T-helper 2 cell (primary cell): ENCODE results near the gene MFRP.

ENCODE experiments used
- DNase-seq, 5 experiments: peaks; one replicate each; pipeline versions ENCODE4 v3.0.0 to v3.0.0-alpha.2; 2012 to 2022

Gene MFRP

DNA sequence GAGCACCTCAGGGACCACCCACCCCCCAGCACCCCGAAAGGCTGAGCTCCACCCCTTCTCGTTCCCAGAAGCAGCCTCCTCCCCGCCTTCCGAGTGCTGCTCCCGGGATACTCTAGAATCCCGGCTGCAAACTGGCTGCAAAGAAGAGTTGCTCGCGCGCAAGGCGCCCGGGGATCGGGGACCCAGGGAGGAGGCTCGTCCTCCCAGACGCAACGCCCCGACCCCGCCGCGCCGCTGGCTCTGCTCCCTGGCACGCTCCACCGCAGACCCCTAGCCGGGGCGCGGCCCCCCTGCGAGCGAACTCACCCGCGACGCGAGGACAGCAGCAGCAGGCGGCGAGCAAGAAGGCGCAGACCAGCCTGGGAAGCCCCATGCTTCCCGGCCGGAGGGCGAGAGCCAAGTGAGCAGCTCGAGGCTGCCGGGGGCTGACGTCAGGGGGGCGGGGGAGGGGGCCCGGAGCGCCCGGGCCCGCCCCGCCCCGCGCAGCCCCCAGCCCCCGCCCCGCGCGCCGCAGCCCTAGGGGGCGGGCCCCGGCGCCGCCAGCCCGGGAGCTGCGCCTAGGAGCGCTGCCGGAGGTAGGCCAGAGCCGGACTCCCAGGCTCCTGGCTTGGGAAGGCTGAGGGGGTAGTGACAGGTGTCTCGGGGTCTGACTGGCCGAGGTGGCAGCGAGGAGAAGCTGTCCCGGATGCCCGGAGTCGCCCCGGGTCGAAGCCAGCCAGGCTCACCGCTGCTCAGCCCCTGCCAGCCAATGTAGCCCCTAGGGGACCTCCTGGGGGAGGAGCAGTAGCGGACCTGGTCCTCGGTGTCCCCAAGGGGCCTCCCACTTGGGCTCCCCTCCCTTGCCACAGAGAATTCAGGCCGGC, 29.5 kb downstream of the MFRP start, which contains the start of gene MCAM:
MCAM (minus strand) TSS at position 402 of the 863 bp plus-strand sequence; CDS start at position 373, 29 bp downstream.
- DNase-seq = no peak

DNA sequence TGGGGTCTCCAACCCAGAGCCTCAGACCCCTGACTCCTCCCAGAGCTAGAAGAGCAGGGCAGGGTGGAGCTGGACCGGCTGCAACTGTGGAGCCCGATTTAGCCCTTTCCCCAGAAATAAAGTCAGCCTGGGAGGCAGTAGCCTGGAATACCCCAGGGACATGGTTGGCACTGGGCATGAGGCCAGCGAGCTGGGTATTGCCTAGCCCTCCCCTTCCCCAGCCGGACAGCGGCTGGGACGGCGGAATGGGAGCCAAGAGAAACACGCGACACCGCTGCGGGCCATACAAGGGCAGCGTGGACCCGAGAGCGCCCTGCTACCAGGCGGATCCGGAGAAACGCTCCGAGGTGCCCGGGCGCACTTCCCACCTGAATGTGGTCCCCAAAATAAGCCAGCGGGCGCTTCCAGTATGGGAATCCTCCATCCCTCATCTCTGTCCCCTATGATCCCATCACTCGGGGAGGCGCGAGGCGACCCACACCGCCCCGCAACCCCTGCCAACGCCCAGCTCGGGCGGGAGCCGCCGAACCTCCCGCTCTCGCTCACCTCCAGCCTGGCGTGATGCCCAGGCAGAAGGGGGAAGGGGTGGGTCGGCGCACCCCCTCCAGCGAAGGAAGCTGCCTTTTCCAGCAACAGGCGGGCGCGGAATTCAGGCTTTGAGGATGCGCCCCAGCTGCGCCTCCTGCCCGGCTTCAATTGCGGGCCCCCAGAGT, 30.3 kb downstream of the MFRP start:
- no peak for DNase-seq

DNA sequence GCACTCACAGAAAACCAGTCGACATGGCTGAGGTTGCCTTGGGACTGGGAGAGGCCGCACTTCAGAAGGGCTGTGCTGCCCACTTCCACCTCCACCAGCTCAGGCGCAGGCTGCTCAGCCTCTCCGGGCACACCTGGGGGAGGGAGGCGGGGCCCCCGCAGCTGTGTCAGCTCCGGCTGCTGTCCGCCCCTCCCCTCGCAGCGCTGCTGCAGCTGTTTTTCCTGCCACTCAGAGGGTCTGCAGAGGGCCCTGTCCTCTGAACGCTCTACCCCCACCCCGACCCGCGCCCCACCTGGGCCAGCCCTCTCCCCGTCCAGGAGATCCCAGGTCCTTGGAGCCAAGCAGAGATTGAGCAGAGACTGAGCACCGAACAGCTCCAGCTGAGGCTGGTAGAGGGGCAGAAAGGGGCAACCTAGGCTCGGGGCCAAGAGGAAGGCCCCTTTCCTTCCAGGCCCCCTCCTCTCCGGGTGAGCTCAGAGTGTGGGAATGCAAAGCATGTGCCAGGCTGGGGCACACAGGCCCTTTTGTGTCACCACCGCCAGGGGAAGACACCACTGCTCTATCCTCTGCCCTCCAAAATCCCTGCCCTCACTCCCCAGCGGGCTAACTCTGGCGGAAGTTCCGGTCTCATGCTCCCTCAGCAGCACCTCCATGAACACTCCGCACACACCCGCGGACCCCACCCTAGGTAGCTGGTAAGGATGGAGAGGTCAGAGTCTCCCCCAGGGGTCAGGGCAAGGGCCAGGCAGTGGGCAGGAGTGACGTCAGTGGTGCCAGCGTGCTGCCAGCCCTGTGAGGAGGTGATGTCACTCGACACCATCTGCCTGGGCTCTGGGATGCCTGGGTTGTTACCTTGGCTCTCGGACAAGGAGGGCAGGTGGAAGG, 31.1 kb downstream of the MFRP start:
- peak in 3 of 5 experiments; percentile 36 to 56 (median 44) for DNase-seq

DNA sequence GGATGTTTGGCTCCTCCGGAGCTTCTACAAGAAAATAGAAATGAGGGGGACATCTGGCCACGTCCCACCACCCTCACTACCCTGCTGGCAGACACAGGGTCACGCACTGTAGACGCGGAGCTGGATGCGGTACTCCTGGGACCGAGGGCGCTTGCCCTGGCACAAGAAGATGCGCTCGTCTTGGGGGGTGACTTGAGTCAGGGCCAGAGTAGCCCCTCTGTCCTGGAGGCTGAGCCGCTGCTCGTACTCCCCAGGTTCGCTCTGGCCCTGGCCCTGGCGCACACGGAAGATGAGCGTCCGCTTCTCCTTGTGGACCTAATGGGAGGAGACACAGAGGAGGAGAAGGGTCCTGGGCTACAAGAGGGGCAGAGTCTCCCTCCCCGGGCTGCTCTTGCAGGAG, 31.8 kb downstream of the MFRP start:
- no peak for DNase-seq

DNA sequence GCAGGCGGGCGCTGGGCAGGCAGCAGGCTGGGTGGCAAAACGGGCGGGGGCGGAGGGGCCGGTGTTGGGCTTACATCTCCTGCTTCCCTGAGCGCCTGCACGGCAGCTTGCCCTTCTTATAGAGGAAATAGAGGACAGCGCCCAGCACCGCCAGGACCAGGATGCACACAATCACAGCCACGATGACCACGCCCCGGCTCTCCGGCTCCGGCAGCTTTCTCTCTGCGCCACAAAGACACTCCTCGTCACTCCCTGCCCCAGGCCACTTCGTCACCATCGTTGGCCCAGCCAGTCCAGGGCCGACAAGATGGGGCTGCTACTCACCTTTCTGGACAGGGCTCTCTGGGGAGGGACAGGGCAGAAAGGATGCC, 35.8 kb downstream of the MFRP start:
- DNase-seq = no peak

DNA sequence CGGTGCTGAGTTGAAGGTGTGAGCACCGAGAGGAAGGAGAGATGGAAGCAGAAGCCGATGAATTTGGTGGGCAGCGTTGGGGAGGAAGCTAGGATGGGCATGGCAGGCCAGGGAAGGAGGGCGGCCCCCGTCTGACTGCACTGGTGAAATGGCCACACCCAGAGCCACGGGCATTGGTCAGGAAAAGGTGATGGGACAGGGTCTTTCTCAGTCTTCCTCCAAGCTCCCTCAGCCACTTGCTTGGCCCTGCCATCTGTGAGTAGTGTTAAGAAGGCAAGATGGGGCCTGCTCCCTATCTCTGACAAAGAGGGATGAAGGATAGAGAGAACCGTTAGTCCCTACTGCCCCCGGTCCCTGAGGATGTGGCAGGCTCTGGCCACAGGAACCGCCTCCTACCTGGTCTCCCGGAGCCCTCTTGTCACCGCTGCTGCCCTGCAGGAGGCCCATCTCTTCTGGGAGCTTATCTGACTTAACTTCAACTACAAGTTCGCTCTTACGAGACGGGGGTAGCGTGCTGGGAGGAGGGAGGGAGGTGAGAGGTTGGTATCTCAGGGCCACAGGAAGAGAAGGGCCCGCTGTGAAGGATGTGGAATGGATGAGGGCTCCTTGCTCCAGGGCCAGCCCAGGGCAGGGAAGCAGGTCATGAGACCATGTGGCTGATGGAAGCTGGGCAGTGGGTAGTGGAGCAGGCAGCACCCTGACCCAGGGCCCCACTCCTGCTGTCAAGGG, 36.4 kb downstream of the MFRP start:
- no peak for DNase-seq

DNA sequence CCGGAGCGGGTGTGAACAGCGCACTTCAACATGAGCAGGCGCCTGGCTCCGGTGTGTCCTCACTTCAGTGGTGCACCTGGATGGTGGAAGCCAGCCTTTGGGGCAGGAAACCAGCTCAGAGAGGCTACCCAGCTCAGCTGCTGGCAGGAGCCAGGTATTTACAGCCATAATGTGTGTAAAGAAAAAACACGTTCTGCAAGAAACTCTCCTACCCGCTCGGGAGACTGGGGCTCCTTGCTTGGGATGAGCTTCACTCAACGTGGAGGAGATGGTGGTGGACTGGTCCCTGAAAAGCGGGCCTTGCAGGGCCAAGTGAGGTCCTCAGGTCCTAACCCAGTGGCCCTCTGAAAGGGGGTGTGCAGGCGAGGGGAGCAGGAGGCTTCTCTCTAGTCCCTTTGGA, 37.1 kb downstream of the MFRP start:
- DNase-seq = no peak

DNA sequence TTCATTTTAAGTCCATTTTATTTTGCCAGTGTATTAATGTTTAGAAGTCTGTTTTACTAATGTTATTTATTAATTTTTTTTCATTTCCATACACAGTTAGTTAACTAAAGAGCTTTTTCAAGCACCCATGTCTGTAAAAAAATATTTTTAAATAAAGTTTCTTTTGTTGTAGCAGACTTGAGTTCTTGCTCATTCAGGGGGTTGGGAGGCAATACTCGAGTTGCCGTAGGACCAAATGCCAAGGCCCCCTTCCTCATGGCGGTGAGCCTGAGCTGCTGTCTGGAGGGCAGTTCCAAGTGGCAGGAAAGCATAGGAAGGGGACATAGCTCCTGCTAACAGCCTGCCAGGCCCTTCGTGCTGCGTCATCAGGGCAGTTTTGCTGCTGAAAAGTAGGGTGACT, 38.5 kb downstream of the MFRP start:
- no peak for DNase-seq

DNA sequence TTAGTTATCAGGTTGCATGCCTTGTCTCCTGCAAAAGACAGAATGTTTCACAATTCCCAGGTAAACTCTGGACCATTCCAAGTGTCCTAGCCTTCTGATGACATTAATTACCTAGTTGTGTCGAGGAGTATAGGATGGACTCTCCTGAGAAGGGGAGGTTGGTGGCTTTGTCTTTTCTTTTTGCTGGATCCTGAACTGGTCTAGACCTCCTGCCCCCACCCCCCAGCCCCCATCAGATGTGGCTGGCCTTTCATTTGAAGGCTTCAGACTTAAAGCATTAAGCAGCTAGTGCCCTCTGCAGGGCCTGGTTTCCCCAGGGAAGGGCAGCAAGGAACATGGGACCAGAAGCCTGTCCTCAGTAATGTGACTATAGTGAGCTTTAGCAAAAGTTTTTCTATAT, 39.3 kb downstream of the MFRP start:
- no peak for DNase-seq

DNA sequence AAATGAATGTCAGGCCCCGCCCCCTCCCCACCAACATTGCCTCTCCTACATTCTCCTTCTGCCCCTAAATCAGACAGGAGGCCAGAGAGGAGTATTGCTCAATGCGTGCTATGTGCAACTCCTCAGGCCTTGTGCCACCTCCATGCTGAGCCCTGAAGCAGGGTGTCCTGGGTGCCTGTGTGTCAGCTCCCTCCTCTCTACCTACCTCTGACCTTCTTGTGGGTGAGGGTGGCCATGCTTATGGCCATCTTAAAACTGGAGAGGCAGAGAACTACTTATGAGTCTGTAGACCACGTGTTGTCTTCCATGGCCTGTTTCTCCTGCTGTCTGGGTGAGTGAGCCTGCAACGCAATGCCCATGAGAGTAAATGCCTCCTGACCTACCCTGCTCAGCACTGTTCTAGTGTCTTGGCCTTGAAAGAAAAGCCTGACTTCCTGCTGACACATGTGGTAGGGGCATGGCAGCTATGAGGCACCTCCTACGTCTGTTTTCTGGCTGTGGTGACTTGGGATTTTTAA, 40.1 kb downstream of the MFRP start:
- peak in 1 of 5 experiments; percentile 34 for DNase-seq

DNA sequence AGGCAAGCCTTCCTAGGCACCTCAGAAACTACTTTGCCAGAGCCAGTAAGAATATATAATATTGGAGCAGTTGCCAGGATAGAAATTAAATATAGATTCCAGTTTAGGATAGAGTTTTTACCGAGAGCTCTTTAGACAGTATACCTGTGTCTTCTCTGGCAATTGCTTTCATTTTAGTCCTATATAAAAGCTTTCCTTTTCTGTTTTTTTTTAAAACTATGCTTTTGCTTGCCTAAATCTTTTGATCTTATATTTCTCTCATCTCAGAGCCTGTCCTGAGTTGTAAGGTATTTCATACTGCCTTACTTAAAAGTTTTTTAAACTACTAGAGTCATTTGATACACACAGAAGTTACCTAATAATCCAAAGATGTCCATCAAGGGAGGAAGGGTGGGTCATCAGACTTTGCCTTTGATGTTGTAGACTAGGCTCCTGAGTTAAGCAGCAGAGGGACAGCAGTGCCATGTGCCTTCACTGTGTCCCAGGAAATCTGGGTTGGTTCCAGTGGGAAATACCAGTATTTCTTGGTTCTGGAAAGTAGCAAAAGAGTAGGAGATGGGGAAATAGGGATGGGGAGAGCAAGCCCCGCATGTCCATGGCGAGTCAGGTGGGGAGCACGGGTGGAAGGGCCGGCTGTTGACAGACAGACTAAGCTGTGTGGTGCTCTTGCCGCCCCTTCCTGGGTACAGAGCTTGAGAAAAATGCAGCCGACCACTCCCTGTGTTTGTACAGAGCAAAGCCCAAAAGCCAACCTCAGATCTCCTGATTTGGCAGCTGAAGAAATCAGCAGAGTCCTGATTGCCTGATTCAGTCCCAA, 40.7 kb downstream of the MFRP start:
- DNase-seq = no peak

DNA sequence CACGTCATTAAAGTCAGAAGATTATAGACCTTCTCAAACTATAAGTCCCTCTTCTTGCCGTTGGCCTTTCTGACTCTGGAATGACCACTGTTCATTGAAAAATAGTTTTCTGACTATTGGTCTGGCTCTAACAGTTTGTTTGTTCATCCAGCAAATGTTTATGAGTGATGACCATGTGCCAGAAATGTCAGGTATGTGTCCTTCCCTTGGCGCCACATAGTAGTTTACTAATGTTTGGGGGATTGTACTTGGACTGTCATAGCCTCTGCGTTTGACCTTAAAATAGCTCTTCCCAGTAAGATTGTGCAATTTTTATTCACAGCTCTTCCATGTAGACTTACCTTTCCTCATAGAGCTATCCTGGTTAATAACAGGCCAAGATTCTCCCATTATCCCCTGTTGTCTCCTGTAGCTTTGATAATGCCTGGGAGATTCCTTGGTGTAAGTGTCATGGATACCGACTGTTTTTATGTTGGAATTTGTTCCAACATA, 43.2 kb downstream of the MFRP start:
- no peak for DNase-seq

DNA sequence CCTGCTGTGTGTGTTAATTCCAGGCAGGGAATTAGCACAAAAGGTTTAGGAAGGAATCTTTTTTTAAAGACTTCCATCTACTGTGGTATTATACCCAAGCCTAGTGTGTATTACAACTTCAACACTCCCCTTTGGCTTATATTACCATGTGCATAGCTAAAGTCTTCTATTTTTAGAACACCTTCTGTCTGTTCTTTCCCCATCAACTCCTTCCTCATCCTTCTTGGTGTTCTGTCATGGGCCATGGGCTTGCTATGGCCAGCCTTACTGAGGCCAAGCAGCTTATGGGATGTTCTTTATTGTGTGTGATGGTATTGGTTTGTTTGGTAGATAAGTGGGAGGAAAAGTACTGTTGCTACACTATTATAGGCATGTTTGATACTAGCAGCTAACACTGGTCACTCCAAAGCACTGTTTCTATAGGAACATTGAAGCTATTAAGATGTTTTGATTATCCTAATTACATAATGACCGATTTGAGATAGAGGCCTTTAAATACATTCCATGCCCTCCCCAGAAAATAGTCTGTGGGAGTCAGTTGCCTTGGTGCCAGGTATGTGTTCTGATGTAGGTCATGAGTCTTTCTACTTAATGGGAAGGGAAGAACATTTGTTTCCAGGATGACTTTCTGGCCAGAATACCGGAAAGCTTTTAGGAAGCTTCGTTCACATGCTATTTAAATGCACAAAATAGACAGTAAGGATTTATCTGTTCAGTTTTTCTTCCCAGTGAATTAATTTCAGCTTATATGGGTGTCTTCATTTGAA, 46.1 kb downstream of the MFRP start:
- DNase-seq = no peak

DNA sequence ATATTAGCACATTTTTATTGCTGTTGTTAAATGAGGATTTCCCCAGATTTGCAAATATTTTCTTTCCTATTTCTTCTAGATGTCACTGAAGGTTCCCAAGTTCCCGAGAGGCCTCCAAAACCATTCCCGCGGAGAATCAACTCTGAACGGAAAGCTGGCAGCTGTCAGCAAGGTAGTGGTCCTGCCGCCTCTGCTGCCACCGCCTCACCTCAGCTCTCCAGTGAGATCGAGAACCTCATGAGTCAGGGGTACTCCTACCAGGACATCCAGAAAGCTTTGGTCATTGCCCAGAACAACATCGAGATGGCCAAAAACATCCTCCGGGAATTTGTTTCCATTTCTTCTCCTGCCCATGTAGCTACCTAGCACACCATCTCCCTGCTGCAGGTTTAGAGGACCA, 47.1 kb downstream of the MFRP start:
- DNase-seq = no peak

DNA sequence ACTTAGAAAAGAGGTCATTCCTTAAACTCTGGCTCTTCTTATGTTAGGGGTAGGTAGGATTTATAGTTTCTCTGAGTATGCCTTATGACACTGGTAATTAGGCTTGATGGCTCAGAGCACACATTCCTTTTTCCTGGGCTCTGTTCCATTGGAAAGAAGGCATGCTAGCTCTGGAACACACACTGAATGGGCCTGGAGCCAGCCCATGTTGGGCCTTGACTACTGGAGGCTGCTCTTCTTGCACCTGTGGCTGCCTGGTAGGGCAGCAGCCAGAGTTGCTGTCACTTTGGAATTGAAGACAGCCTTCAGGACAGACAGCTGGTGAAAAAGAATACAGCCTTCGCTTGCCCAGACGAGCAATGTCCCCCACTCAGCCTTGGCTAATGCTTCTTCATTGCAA, 47.8 kb downstream of the MFRP start:
- DNase-seq = no peak

DNA sequence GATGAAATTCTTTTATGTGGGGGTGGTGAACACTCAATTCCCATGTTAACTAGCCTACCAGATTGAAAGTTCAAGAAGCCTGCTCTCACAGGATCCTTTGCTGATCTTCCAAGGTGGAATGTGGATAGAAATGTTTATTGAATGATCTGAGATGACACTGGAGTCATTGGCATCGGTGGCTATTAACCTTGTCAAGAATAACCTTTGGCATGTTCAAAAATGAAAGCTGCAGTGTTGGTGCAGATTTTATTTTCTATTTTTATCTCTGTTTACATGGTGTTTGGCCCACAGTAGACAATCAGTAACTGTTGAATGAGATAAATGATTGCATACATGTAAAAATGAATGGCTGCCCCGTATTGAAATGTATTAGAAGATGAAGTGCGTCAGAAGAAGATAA, 48.6 kb downstream of the MFRP start:
- no peak for DNase-seq

DNA sequence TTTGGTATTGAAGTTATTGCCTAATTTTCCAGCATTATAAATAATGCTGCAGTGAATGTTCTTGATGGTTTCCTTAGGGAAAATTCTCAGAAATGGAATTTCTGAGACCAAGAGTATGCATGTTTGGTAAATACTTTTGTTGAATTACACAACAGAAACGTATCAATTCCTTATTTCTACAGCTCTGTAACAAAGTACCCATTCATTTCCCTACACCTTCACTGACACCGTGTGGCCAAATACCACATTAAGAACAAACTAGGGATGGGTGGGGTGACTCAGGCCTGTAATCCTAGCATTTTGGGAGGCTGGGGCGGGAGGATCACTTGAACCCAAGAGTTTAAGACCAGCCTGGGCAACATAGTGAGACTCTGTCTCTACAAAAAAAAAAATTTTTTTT, 51.3 kb downstream of the MFRP start:
- DNase-seq = peak in 1 of 5 experiments; percentile 25

DNA sequence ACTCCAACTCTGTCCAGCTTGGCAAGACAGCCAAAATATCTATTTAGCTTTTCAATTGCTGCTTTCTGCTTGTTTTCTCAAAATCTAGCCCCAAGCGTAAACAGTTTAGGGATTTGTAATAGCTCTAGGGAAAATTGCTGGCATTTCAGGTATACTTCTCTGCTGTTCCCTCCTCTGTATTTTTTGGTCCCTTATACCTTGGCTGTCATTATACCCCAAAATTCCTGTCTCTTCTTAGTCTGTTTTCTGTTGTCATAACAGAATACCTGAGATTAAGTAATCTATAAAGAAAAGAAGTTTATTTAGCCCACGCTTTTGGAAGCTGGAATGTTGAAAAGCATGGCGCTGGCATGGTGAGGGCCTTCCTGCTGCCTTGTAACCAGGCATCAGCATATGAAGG, 53.0 kb downstream of the MFRP start:
- DNase-seq = no peak

DNA sequence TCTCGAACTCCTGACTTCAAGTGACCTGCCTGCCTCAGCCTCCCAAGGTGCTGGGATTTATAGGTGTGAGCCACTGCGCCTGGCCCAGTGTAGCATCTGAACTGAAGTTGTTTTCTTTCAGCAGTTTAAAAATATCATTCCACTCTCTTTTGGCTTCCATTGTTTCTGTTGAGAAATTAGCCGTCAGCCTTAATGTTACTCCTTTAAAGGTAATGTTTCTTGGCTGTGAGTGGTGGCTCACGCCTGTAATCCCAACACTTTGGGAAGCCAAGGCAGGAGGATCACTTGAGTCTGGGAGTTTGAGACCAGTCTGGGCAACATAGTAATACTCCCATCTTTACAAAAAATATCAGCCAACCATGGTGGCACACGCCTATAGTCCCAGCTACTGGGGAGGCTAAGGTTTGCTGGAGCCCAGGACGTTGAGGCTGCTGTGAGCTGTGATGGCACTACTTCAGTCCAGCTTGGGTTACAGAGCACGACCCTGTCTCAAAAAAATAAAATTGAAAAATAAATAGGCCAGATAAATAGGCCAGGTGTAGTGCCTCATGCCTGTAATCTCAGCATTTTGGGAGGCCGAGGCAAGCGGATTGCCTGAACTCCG, 55.5 kb downstream of the MFRP start:
- DNase-seq = no peak
